MCF 10A (cell line): ENCODE measurements around the gene WASF1. TPM values are rescaled to one million over a fixed set of nuclear protein-coding genes. Genes with fewer than 3 reads are reported as not detected.

Experiments used
- BruUV-seq: library from RNA; stranded (reverse); fragments of 400-500 nt; replicated peaks from 2 replicates; lab custom pipeline; 2021; lab: Mats Ljungman, UMichigan
- CTCF ChIA-PET: fragments of 300-600 bp; sonication (Branson Sonifier 250); formaldehyde crosslinking; extraction: SDS; loops from one replicate; lab custom pipeline; 2021; ENCODE audit warnings: antibody characterized with exemption, inconsistent platforms; lab: Yijun Ruan, JAX
- POLR2A ChIA-PET: fragments of 300-600, 350-650 bp; sonication (Branson Sonifier 250); formaldehyde crosslinking; extraction: SDS; loops from one replicate; lab custom pipeline; 2020; ENCODE audit warnings: antibody characterized with exemption, inconsistent platforms; lab: Yijun Ruan, JAX
- DNase-seq: peaks from one replicate; pipeline ENCODE4 v3.0.0-alpha.2; 2018; ENCODE audit not compliant: unreplicated experiment
- H3K27ac Mint-ChIP-seq: one replicate; pipeline ENCODE4 v1.8.0; 2022; ENCODE audit warnings: mild to moderate bottlenecking, low read depth, mixed read lengths; ENCODE audit not compliant: unreplicated experiment
- H3K27me3 Mint-ChIP-seq: one replicate; pipeline ENCODE4 v1.8.0; 2022; ENCODE audit warnings: mixed read lengths; ENCODE audit not compliant: insufficient read depth, unreplicated experiment
- H3K36me3 Mint-ChIP-seq: one replicate; pipeline ENCODE4 v1.8.0; 2022; ENCODE audit warnings: mild to moderate bottlenecking, moderate library complexity, mixed read lengths; ENCODE audit not compliant: insufficient read depth, unreplicated experiment
- H3K4me1 Mint-ChIP-seq: one replicate; pipeline ENCODE4 v1.8.0; 2022; ENCODE audit warnings: mixed read lengths; ENCODE audit not compliant: insufficient read depth, unreplicated experiment
- H3K4me3 Mint-ChIP-seq: one replicate; pipeline ENCODE4 v1.8.0; 2022; ENCODE audit warnings: mild to moderate bottlenecking, moderate library complexity, mixed read lengths; ENCODE audit not compliant: unreplicated experiment
- H3K9me3 Mint-ChIP-seq: one replicate; pipeline ENCODE4 v1.8.0; 2022; ENCODE audit warnings: mixed read lengths; ENCODE audit not compliant: unreplicated experiment
- CTCF ChIP-seq: fragments of 200-600 bp; IDR thresholded peaks from one replicate; pipeline ENCODE4 v1.8.0; 2022; ENCODE audit warnings: antibody characterized with exemption, mild to moderate bottlenecking; ENCODE audit not compliant: unreplicated experiment
- intact Hi-C: fragments of 100-400 bp; cut with micrococcal nuclease; formaldehyde crosslinking; loops from 2 replicates; pipeline ENCODE4 v1.14.1; 2022
- total RNA-seq: library from RNA; stranded (reverse); gene quantifications from 2 replicates; pipeline ENCODE4 v1.2.3, GENCODE V29; 2022

The WASF1 gene
- total RNA-seq, 1 experiment from 2014 or later, result 55.7 TPM

- H3K27me3 Mint-ChIP-seq, result no peaks in the 10 kb centered on the region
- no TSS peak for BruUV-seq
- peak overlapping the region; percentile 53 for H3K27ac Mint-ChIP-seq
- no peak for TF ChIP-seq CTCF
- ChIA-PET POLR2A (interaction anchor here (0.6 to 6.6 kb wide), 4 partner anchors 10 to 712 kb away, joined by 3 to 143 read pairs (median 13); partner anchors contain the start of genes CDC40 and WASF1), CTCF (interaction anchor here (4.3 to 5.0 kb wide), 2 partner anchors 55 to 295 kb away, joined by 19 to 27 read pairs; no protein-coding TSS in a partner anchor)
- peaks cover 22% of the 10 kb centered on the region for H3K36me3 Mint-ChIP-seq
- DNase-seq, result no peak
- H3K4me1 Mint-ChIP-seq, result peaks cover 45% of the 10 kb centered on the region
- no peaks in the 10 kb centered on the region for H3K9me3 Mint-ChIP-seq
- intact Hi-C loops, result loop anchor here (5.0 kb wide), 1 partner anchor 82 kb away; the partner anchor contains the start of gene WASF1
- H3K4me3 Mint-ChIP-seq, result no peak overlapping the region
Observed at GRCh38 chr6:110095101-110095500, 84.4 kb downstream of the WASF1 start.

DNA sequence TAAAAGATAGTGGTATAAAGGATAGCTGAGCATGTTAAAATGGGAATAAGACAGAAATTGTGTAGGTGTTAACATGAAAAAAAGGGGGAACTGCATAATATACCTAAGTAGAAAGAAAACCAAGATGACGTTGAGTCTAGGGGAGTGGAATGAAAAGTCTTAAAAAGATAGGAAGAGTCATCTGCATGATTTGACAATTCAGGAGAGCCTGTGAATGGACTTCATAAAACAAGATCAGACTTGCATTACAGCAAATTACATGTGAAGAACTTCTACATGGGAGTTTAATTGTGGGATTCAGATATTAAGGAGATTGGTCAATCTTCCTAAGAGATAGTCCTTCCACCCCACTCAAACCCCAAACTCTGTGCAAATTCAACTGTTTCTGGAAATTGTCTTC is 85.5 kb downstream of the WASF1 start:
- no peaks in the 10 kb centered on the region for H3K27me3 Mint-ChIP-seq
- DNase-seq, result peak; percentile 12
- BruUV-seq, result no TSS peak
- peaks cover 15% of the 10 kb centered on the region for H3K36me3 Mint-ChIP-seq
- H3K4me1 Mint-ChIP-seq, result peaks cover 36% of the 10 kb centered on the region
- ChIA-PET POLR2A (interaction anchor here (0.9 kb wide), 1 partner anchor 13 kb away, joined by 4 read pairs; no protein-coding TSS in a partner anchor), CTCF (no interaction called here)
- TF ChIP-seq CTCF, result no peak
- H3K27ac Mint-ChIP-seq, result peak overlapping the region; percentile 53
- no peaks in the 10 kb centered on the region for H3K9me3 Mint-ChIP-seq
- intact Hi-C loops, result no loop called here
- no peak overlapping the region for H3K4me3 Mint-ChIP-seq

DNA sequence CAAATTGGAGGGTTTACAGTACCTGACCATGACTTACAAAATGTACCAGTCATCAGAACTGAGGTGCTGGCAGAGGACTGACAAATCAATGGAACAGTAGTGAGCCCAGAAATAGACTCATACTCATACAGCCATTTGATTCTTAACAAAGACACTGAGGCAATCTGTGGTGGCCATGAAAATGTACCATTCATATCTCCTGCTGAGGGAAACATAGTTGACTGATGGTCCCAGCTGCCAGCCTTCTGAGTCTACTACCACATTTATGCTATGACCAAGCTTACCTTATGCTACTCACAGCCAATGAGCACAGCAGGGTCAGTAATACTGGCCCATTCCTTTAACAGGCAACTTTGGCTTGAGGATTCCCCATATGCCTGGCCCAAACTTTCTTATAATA is 88.6 kb downstream of the WASF1 start:
- Mint-ChIP-seq H3K4me3 (no peak overlapping the region), H3K27ac (no peak overlapping the region), H3K36me3 (peaks cover 12% of the 10 kb centered on the region), H3K9me3 (no peaks in the 10 kb centered on the region), H3K27me3 (no peaks in the 10 kb centered on the region), H3K4me1 (peaks cover 17% of the 10 kb centered on the region)
- ChIA-PET POLR2A (interaction anchor here (1.0 to 1.2 kb wide), 2 partner anchors 24 to 88 kb away, joined by 3 to 4 read pairs; no protein-coding TSS in a partner anchor), CTCF (no interaction called here)
- intact Hi-C loops, result no loop called here
- BruUV-seq, result no TSS peak
- no peak for DNase-seq
- no peak for TF ChIP-seq CTCF

DNA sequence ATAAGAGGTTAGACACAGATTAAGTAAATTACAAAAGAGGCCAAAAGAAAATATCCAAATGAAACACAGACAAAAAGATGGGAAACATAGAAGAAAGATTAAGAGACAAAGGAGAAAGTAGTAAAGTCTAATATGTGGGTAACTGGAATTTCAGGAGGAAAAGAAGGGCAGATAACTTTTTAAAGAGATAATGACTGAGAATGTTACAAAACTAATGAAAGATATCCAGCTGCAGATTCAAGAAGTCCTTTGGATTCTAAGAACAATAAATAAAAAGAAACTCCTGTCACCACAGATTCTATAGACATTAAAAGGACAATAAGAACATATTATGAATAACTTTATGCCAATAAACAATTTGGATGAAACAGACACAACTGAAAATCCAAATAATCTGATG is 90.1 kb downstream of the WASF1 start:
- H3K9me3 Mint-ChIP-seq, result no peaks in the 10 kb centered on the region
- H3K4me1 Mint-ChIP-seq, result peaks cover 8% of the 10 kb centered on the region
- no TSS peak for BruUV-seq
- TF ChIP-seq CTCF, result no peak
- no peaks in the 10 kb centered on the region for H3K27me3 Mint-ChIP-seq
- ChIA-PET CTCF (interaction anchor here (0.7 kb wide), 1 partner anchor 51 kb away, joined by 3 read pairs; no protein-coding TSS in a partner anchor), POLR2A (interaction anchor here (0.8 to 1.6 kb wide), 2 partner anchors 10 to 17 kb away, joined by 4 to 6 read pairs; no protein-coding TSS in a partner anchor)
- no peak overlapping the region for H3K27ac Mint-ChIP-seq
- peaks cover 5% of the 10 kb centered on the region for H3K36me3 Mint-ChIP-seq
- intact Hi-C loops, result no loop called here
- H3K4me3 Mint-ChIP-seq, result no peak overlapping the region
- no peak for DNase-seq
